HG03280 (cell line): ENCODE data around the gene TRAM2.

Source experiments
- ATAC-seq: cut with Tn5 transposase; IDR thresholded peaks from one replicate; pipeline ENCODE4 v1.9.1; 2021; ENCODE audit warnings: mild to moderate bottlenecking, moderate library complexity; ENCODE audit not compliant: unreplicated experiment

The TRAM2 gene

DNA sequence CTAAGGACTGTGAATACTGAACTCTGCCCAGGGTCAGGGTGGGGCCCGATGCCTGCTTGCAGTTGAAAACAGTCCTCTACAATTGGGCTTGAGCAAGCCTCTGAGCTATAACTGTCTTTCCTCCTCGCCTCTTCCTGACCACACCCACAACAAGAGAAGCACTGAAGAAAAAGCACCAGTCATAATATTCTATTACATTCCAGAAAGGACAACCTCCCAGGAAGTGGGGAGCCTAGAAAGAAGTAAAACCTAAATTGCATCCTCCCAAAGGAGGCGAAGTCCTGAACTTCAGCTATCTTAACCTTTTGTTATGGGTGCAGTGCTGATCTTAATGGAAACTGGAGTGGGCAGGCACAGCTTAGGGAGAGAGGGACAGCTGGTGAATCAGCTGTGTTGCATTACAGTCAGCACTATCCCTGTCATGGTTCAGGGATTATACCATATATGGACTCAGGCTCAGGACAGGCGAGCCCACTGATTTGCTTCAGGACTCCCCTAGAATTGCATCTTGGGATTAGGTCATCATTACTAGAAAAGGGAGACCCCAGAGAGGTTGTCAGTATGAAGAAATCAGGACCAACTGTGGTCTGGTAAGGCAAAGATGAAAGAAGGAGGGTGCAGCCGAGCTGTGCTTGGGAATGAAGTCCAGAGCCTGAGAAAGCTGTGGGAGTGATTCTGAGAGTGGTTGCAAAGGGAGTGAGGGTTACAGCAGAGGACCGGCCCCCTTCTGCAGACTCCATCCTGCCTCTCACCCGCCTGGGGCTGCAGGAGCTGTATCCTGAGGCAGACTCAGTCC is 18.3 kb upstream of the TRAM2 start:
- ATAC-seq: peak; percentile 41

DNA sequence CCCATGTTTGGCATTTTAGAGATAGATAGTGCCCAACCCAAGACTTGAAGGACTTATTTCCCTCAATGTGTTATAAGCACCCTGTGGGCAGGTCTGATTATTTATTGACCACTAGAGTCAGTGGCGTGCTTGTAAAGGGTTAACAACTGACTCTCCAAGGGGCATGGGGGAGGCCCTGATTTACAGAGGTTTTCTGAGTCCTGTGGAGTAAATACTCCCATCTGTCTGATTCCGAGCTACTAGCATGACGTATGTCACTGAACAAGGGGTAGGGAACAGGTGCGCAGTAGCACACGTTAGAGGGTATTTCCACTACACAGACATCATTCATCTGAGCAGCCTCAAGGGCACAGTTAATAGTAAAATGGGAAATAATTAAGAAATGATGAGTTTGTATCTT is 17.4 kb upstream of the TRAM2 start:
- ATAC-seq: no peak

DNA sequence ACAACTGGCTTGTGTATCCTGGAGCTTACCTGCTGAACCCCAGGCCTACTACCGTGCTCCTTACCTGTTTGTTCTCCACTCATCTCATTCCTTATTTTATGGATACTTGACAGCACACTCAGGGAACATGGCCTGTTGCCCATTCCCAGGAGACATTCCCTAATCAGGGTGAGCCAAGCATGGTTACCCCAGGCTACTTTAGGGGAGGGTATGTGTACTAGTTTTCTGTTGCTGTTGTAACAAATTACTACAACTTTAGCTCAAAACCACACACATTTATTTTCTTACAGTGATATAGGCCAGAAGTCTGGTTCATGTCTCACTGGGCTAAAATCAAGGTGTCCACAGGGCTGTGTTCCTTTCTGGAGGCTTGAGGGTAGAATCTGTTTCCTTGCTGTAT is 15.0 kb upstream of the TRAM2 start:
- ATAC-seq: no peak

DNA sequence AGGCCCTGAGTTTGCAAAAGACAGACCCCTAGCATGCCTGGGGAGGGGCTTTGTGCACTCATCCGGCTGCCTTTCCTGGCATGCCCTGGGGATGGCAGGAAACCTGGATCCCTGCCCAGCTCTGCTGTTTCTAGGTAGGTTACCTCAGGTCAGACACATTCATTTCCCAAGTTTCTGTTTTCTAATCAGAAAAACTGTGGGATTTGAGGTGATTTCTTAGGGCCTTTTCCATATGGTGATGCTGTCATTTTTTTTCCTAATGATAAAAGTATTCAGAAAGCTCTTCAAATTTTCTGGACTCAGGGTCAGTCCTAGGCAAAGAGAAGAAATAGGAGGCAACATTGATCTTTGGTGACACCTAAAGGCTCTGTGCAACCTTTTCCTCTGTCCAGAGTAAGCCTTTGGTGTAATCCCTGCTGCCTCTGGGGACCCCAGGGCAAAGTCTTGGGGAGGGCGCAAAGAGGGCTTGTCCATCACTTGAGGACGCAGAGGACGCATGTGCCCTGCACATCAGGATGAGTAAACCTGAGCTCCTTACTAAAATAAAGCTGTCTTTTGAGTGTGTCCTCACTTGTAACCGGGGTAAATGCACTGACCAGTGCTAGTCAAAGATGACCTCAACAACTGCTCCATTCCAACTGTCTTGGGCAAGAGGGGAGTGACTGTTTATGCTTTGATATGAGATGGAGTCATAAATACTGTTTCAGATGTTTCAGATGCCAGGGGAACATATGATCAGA is 13.5 kb upstream of the TRAM2 start:
- ATAC-seq: no peak

DNA sequence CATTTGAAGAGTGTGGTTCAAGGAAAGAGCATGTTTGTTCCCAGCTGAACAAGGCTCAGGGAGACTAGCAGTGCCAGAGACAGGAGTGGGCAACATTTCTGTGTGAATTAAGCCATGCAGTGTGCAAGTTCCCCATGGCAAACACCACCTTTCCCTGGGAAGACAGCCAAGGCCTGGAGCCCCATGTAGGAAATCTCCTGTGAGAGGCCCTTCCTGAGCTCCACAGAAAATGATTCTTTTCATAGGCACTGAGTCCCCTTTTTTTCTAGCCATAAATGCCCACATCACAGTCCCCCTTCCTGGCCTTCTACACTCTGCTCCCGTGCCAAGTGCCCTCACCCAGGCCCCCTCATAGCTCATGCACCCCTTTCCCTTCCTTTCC is 11.8 kb upstream of the TRAM2 start:
- ATAC-seq: no peak

DNA sequence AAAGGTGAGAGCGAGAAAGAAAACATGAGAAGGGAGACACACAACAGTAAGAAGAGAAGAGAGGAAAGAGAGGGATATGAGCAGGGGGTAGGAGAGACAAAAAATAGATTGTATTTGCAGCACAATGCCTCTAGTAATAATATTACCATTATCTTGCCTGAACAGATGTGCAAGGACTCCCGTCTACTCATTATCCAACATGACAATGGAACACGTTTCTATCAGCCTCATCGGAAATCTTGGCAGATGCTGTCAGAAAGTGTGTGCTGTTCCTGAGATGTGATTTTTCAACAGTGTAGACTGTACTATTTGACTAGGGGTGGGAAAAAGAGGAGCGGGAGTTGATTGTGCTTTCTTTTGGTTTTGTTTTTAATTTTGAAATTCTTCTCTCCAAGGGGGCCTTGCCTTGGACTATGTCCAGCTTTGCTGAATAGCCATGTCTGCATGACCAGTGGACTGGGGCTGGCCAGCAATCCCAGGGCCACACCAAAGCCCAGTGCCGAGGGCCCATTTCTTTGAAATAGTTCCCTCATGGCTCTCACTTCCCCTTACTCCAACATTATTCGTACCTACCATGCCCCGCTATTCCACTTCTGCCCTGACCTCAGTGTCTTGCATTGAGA is 11.3 kb upstream of the TRAM2 start:
- ATAC-seq: no peak

DNA sequence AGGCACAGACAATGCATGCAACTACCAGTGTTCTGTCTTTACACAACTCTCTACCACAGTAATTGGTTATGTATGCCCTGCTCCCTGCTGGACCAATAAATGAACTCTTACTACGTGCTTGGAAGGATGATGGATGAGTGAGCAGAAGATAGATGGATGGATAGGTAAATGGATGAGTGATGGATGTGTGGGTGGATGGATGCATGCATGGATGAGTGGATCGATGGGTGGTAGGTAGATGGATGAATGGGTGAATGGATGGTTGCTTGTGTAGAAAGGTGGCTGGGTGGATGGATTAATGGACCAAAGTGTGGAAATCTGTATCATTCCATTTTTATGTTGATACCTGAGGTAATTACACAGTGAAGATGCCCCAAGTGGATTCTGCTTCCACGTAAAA is 10.1 kb upstream of the TRAM2 start:
- ATAC-seq: no peak

DNA sequence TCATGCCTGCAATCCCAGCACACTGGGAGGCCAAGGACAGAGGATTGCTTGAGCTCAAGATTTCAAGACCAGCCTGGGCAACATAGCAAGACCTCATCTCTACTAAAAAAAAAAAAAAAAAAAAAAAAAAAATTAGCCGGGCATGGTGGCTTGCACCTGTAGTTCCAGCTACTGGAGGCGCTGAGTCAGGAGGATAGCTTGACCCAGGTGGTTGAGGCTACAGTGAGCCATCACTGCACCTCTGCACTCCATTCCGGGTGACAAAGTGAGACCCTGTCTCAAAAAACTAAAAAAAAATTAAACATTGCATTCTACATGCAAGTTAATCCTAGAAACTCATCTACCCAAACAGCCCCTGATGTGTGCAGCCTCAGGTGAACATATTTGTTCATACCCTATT is 7.3 kb upstream of the TRAM2 start:
- no peak for ATAC-seq

DNA sequence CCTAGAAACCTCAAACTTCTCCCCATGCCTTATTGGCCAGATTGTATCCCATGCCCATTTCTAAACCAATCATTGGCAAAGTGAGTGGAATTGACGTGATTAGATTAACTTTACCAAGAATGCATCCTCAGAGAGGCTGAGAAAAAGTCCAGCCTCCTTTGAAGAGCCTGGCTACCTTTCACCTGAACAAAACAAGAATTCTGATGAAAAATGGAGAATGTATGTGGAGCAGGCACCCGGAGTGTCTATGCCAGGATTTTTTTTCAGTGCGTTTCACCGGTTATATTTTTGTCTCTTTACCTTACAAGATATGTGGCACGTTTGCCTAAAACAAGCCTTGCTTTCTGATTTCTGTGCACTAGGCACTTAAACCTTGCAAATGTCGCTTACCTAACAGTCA is 6.1 kb upstream of the TRAM2 start:
- no peak for ATAC-seq

DNA sequence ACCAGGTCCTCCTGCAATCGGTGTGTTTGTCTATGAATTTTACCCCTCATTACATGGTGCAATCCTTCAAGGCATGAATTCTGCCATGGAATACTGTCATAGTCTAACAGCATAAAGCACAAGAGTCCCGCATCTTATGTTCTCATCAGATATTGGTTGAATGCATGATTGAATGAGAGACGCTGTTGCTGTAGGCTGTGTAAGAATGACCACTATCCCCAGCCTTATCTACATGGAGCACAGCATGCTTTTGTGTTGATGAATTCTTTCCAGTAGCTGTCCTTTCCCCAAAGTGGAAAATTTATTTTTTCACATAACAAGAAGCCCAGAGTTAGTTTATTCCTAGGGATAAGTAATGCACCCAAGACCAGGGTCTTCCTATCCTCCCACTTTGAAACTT is 5.6 kb upstream of the TRAM2 start:
- no peak for ATAC-seq

DNA sequence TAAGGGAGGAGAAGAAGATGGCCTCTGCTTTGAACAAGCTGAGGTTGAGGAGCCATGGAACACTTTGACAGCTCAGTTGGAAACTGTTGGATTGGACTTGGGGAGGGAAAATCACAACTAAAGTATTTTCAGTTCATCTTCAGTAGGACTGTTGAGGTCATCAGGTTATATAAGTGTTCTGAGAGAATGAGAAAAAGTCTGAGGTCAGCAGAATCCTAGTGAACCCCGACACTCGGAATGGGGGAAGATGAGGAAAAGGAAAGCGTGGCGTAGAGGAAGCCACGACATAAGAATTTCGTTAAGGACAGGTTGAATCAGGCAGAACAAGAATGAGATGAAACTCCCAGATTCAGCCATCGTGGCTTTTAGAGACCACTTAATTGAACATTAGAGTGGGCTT is 4.0 kb upstream of the TRAM2 start:
- no peak for ATAC-seq

DNA sequence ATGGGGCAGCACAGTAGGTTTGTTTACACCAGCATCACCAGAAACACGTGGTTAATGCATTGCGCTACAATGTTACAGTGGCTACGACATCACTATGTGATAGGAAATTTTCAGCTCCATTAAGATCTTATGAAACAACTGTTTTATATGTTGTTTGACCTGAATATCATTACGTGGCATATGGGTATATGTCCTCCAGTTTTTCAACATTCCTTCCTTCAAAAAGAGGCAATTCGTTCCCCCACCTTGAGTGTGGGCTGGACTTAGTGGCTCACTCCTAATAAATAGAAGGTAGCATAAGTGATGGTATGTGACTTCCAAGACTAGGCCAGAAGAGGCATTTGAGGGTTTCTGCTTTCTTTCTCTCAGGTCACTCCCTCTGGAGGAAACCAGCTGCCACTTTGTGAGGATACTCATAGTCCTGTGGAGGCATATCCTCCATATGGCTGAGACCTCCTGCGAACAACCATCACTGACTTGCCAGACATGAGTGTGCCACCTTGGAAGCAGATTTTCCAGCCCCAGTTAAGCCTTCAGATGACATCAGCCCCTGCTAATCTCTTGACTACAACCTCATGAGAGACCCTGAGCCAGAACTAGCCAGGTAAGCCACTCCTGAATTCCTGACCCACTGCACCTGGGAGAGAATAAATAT is 2.3 kb upstream of the TRAM2 start:
- ATAC-seq: no peak

DNA sequence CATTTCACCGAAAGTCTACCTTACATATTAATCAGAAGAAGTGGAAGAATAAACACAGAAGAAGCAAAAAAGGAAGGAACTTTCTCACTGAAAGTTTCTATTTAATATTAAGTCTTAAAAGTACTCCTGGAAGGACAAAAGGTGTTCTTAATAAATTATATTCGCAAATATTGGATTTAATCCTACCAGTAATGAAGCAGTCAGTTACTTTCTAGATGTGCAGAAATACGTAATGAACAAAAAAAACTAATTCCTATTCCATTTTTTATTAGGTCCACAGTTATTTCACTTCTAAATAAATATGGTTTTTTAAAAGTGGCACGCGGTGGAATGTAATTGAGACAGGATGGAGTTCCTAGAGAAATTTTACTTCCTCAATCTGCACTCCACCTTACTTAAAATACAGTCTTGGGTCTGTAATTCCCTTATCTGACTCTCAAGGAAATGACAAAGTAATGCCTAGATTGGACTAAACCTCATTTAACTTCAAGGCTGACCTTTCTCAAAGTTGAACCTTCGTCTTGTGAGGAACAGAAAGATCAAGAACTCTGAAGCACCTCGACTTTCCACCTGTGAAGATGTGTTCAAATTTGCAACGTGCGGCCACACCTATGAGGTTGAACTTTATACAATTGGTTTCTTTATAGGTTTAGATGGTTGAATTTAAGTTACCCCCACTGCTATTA is 1.1 kb upstream of the TRAM2 start:
- ATAC-seq: no peak

DNA sequence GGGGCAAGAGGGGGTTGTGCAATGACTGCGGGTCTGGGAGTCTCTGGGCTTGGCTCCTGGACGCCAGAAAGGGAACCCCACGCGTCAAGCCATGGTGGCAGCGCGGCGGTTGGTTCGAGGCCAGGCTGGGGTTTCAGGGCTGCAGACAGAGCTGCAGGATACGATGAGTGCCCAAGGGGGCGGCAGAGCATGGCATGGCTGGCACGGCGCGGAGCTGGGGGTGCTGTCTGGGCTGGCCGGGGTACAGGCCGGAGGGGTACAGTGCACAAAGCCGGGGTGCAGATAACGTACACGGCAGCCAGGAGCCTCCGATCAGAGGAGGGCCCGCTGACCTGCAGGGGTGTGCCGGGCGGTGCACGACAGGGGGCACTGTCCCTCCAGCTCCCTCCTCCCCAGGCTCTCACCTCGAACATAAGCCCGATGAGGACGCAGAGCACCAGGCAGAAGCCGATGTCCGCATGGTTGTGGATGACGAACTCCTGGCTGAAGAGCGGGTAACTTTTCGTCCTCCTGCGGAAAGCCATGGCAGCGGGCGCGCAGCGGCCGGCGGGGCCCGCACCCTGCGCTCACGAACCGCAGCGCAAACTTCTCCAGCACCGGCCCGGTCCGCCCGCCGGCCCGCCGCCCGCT is 353 bp downstream of the TRAM2 start:
- ATAC-seq: peak; percentile 64

DNA sequence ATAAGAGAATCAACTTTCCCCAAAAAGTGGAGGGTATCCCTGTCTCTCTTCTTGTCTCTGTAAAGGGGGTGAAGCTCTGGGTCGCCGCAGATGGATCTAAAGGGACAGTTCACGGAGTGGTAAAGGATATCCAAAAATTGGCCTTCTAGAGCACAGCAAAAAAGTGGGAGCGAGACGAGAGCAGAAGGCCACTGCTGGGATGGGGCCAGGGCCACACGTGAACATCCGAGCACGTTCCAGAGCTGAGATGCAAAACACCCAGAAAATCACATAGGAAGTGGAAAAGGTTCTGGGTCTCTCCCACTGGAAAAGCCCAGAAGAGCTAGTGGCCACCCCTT is 837 bp downstream of the TRAM2 start:
- ATAC-seq: no peak

DNA sequence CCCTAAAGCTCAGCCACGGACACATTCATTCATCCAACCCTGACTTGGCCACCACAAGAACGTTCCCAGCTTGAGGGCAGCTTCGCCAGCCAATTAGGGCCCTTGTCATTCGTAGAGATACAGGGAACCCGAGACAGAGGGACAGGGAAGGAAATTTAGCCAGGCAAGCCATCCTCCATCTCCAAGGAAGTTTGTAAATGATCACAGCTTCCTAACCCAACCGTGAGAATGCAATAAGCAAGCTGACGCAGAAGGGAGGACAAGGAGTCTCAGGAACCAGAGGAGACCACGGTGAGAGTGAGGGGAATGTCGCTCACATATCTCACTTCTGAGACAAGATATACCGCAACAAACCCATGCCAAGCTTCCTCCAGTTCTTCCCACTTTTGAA is 1.4 kb downstream of the TRAM2 start:
- no peak for ATAC-seq

DNA sequence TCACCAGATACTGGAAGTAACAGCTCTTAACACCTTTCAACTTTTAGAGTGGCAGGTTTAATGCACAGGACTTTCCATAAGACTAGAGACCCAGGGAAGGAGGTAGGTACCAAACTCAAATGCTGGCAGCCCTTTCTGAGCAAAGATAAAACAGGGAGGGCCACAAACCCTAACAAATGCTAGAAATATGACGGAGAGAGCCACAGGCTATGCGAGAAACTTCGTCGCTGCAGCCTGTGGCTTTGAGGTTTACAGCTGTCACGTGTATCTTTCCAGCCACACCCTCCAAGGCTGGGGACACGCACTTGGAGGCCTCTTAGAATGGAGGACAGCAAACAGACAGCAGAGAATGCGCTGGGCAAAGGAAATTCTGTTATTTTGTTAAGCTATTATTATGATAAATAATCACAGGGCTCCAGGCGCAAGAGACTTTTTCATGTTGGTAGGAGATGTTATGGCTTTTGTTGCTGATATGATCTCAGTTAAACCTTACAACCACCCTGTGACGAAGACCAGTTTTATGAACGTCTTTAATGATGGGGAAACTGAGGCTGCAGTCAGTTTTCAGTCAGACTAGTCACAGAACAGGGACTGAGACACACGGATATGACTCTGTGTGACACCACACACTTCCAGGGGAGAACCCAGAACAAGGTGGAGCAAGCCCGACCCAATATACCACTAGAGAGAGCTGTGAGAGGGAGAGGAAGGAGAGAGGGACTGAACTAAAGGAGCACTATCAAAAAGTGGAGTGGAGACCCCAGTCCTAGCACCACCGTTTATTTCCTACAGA is 2.0 kb downstream of the TRAM2 start:
- peak; percentile 46 for ATAC-seq

DNA sequence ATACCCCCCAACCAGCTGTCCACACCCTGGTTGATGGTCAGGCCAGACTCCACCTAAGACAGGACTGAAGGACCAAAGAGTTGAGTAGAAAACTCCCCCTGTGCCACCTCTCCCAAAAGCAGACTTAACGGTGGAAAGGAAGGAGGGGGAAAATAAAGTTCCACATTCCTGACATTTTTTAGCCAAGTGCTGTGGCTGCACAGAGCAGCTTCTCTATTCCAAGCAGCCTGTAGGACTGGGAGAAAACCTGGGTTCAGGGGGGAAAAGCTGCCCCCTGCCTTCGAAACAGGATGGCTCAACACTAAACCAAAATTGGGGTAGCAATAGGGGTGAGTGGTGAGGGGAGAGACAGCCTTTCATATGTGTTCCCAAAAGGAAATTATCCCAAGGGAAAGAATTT is 3.6 kb downstream of the TRAM2 start:
- no peak for ATAC-seq

DNA sequence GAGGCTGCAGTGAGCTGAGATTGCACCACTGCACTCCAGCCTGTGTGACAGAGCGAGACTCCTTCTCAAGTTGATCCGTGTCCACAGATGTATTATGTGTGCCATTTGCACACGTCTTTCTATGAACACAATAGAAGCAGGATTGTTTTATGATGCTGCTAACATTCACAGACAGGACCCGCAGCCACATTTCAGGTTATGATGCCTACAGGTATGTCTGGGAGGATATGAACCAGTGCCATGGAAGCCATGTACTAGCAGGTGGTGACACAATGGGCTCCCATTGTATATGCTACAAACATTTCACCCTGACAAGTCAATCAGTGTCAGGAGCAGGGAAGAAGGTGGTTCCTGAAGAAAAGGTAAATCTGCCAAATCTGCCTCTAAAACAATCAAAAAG is 4.3 kb downstream of the TRAM2 start:
- ATAC-seq: no peak
